Measurements from ENCODE around the gene PIANP. TPM values are rescaled to one million over a fixed set of nuclear protein-coding genes. Genes with fewer than 3 reads are reported as not detected.

Gene PIANP
- total RNA-seq, 3 donors from 2014 or later (not counting 1 experiment from before 2014, with no cell fraction given), result not detected

DNA sequence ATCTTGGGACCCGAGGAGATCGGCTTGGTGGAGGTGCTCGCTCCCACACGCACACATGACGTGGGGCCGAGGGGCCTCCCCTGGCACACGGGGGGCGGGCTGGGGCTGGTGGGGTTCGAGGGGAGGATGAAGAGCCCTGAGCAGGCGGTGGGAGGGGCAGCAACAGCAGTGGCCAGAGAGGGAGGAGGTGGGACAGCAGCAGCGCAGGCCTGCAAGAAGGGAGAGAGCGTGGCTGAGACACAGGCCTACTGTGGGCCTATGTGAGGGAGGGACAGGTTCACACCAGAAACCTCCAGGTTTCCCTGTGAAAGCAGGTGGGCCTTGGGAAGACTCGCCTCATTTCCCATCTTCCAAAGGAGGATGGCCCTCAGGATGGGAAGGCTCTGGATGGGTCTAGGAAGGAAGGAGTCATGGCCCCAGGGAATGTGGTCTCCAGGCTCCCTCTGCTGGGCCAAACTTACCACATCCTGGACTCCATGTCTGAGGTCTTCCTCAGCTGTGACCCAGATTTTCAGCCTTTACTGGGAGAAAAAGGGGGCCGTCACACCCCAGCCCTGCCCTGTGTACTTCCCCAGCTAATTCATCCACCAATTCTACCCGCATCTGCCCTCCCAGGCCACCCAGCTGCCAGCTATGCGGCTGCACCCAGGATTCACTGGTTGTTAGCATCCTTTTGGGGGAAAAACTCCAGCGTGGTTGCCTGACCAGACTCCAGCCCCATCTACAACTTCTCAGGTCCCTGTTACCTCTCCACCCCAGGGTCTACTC, 2.8 kb downstream of the PIANP start:
- TF ChIP-seq, protein P1, sequence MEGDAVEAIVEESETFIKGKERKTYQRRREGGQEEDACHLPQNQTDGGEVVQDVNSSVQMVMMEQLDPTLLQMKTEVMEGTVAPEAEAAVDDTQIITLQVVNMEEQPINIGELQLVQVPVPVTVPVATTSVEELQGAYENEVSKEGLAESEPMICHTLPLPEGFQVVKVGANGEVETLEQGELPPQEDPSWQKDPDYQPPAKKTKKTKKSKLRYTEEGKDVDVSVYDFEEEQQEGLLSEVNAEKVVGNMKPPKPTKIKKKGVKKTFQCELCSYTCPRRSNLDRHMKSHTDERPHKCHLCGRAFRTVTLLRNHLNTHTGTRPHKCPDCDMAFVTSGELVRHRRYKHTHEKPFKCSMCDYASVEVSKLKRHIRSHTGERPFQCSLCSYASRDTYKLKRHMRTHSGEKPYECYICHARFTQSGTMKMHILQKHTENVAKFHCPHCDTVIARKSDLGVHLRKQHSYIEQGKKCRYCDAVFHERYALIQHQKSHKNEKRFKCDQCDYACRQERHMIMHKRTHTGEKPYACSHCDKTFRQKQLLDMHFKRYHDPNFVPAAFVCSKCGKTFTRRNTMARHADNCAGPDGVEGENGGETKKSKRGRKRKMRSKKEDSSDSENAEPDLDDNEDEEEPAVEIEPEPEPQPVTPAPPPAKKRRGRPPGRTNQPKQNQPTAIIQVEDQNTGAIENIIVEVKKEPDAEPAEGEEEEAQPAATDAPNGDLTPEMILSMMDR (IDR thresholded peaks at IDR 0.05), result no peak
- Mint-ChIP-seq H3K9me3 (no peaks in the 10 kb centered on the region), H3K36me3 (no peaks in the 10 kb centered on the region), H3K4me3 (no peak overlapping the region), H3K4me1 (peaks cover 0 to 19% of the 10 kb centered on the region in 2 donors), H3K27me3 (ENCODE audit: low read depth in 2 of 2) (peaks cover 52 to 55% of the 10 kb centered on the region in 2 donors), H3K27ac (no peak overlapping the region)
- Histone ChIP-seq H3K27me3 (ENCODE audit: control insufficient read depth, insufficient read depth, low read length) (peaks cover 24% of the 10 kb centered on the region), H3K4me1 (ENCODE audit: control insufficient read depth, insufficient read depth, low read length) (peaks cover 24% of the 10 kb centered on the region), H3K36me3 (ENCODE audit: control insufficient read depth, insufficient read depth, low read length) (no peaks in the 10 kb centered on the region), H3K27ac (ENCODE audit: low read length) (no peak overlapping the region), H3K4me3 (ENCODE audit: low read length) (no peak overlapping the region), H3K9me3 (ENCODE audit: control insufficient read depth, insufficient read depth, low read length) (no peaks in the 10 kb centered on the region)
- peak in 1 of 2 donors; percentile 56 for DNase-seq
- ATAC-seq, result peak in 2 of 3 donors; percentile 26 to 42
- intact Hi-C loops (cut with micrococcal nuclease), result no loop called here
- WGBS (ENCODE audit: insufficient coverage), result 75% methylated on average over 17 of the region's 17 CpGs

GRCh38 chr12:6696690-6697583, 3.7 kb downstream of the PIANP start:
- H3K27ac Mint-ChIP-seq, result no peak overlapping the region
- H3K27ac ChIP-seq (ENCODE audit: low read length), result no peak overlapping the region
- peaks cover 45 to 47% of the 10 kb centered on the region in 2 donors for H3K27me3 Mint-ChIP-seq (ENCODE audit: low read depth in 2 of 2)
- TF ChIP-seq, protein P1 (IDR thresholded peaks at IDR 0.05), result no peak
- no peaks in the 10 kb centered on the region for H3K36me3 ChIP-seq (ENCODE audit: control insufficient read depth, insufficient read depth, low read length)
- no peak overlapping the region for H3K4me3 Mint-ChIP-seq
- H3K4me1 ChIP-seq (ENCODE audit: control insufficient read depth, insufficient read depth, low read length), result peaks cover 24% of the 10 kb centered on the region
- peaks cover 21% of the 10 kb centered on the region for H3K27me3 ChIP-seq (ENCODE audit: control insufficient read depth, insufficient read depth, low read length)
- H3K4me1 Mint-ChIP-seq, result peaks cover 0 to 19% of the 10 kb centered on the region in 2 donors
- intact Hi-C loops (cut with micrococcal nuclease), result no loop called here
- H3K36me3 Mint-ChIP-seq, result no peaks in the 10 kb centered on the region
- ATAC-seq (no peak), DNase-seq (no peak)
- H3K4me3 ChIP-seq (ENCODE audit: low read length), result no peak overlapping the region
- H3K9me3 Mint-ChIP-seq, result no peaks in the 10 kb centered on the region
- WGBS (ENCODE audit: insufficient coverage), result 80% methylated on average over 17 of the region's 17 CpGs
- H3K9me3 ChIP-seq (ENCODE audit: control insufficient read depth, insufficient read depth, low read length), result no peaks in the 10 kb centered on the region

GRCh38 chr12:6695313-6696045, 5.1 kb downstream of the PIANP start:
- Mint-ChIP-seq H3K9me3 (no peaks in the 10 kb centered on the region), H3K36me3 (no peaks in the 10 kb centered on the region), H3K4me1 (peaks cover 0 to 14% of the 10 kb centered on the region in 2 donors), H3K27ac (no peak overlapping the region), H3K27me3 (ENCODE audit: low read depth in 2 of 2) (peaks cover 33 to 36% of the 10 kb centered on the region in 2 donors), H3K4me3 (no peak overlapping the region)
- intact Hi-C loops (cut with micrococcal nuclease), result no loop called here
- Histone ChIP-seq H3K4me3 (ENCODE audit: low read length) (no peak overlapping the region), H3K27me3 (ENCODE audit: control insufficient read depth, insufficient read depth, low read length) (peaks cover 8% of the 10 kb centered on the region), H3K36me3 (ENCODE audit: control insufficient read depth, insufficient read depth, low read length) (no peaks in the 10 kb centered on the region), H3K27ac (ENCODE audit: low read length) (no peak overlapping the region), H3K4me1 (ENCODE audit: control insufficient read depth, insufficient read depth, low read length) (peaks cover 18% of the 10 kb centered on the region), H3K9me3 (ENCODE audit: control insufficient read depth, insufficient read depth, low read length) (no peaks in the 10 kb centered on the region)
- WGBS (ENCODE audit: insufficient coverage), result 77% methylated on average over 11 of the region's 11 CpGs
- DNase-seq (no peak), ATAC-seq (no peak)
- TF ChIP-seq, protein P1 (IDR thresholded peaks at IDR 0.05), result no peak

Measured in natural killer cell (primary cell).